HG03565 (cell line): Measurements from ENCODE around the gene WDR81.

ENCODE experiments used
- ATAC-seq: cut with Tn5 transposase; IDR thresholded peaks from one replicate; pipeline ENCODE4 v1.9.1; 2021; ENCODE audit warnings: mild to moderate bottlenecking, moderate library complexity; ENCODE audit not compliant: unreplicated experiment

The WDR81 gene

DNA sequence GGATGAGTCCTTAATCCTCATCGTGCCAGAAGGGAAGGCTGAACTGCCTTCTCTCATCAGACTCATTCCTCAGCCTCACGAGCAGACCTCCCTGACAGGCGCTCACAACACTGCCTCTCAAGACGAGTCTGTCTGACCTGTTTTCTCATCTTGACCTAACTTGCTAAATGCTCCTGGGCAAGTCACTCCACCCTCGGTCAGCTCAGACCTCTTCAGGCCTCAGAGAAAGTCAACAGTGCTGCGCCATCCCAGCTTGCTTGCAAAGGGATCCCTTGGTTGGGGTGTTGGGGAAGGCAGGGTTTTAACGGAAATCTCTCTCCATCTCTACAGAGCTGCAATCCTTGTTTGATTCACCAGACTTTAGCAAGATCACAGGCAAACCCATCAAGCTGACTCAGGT is 52.4 kb downstream of the WDR81 start:
- ATAC-seq, result no peak

DNA sequence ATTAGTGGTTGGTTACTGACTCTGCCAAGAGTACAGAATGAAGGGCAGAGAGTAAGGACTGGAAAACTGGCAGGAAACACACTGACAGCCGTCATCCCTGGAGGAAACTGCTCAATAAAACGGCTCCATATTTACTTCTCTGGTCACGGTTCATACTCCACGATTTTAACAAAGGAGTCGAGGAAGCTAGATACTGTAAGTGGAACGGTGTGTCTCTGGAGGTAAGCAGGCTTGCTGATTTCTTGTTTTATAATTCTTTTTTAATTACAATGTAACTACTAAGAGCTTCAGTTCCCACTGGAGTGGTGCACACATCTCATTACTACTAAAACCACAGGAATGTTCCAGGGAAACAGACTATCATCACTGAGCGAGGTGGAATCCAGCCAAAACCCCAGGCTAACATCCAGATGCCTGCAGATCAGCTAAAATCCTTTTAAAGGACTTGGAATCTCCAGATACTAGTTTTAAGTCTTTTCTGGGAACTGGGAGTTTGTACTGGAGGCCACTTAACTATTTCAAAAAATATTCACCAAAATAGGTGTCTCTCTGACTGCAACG is 55.1 kb downstream of the WDR81 start:
- ATAC-seq, result no peak

DNA sequence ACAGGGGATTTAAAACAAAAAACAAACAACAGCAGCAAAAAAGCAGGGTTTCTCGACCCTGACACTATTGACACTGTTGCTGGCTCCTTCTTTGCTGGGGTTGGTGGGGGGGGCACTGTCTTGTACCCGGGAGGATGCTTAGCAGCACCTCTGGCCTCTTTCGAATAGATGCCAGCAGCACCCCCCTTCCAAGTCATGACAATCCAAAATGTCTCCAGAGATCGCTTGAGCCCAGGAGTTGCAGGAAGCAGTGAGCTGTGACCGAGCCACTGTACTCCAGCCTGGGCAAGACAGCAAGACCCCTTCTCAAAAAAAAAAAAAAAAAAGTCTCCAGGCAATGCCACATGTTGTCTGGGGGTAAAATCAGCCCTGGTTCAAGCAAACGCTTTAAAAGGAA is 57.7 kb downstream of the WDR81 start:
- no peak for ATAC-seq

DNA sequence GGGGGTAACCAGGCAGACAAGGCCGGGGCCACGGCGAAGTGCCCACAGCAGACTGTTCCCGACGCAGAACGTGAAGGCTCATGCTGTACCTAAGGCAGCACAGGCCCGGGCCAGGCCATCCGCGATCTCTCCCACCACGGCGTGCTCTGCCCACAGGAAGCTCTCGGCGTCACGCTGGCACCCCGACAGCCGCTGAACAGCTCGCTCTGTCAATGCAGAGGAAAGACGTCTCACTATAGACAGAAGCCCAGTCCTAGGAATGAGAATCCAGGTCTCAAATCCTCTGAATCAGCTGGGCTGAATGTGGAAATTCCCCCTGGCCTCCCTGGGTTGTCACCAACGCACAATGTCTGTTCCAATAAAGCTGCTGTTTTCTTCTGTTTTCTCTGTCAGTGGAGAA is 58.8 kb downstream of the WDR81 start:
- no peak for ATAC-seq

DNA sequence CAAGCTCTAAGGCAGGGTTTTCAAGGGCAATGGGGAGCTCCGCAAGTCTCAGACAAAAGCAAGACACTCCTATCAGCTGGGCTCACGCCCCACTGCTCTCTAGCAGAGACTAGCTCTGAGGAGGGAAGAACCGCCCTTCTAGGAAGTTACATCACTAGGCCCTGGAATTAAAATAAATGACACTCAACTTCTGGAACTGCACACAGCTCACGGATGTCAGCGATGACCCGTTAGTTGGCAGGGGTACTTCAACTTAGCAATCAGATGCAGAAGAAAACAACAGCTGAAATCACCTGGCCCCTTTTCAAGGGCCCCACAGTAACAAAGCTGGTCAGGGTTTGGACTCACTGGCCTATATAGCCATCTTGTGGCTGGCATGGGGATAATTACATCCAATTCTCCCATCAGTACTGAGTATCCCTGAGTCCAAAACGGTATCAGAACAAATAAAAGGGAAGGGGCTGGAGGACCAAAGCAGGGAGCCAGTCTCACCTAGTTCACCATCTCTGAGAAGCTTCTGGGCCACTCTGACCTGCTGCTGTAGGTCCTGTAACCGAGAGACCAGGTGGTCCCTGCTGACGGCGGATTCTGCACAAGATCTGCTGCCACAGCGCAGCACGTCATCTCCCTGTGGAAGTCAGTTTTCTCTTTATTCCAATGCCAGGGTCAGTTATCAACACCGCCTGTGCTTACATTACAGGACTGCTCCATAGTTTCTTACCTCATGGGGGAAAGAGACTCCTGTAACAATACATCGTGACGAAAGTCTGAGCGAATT is 59.5 kb downstream of the WDR81 start:
- no peak for ATAC-seq

DNA sequence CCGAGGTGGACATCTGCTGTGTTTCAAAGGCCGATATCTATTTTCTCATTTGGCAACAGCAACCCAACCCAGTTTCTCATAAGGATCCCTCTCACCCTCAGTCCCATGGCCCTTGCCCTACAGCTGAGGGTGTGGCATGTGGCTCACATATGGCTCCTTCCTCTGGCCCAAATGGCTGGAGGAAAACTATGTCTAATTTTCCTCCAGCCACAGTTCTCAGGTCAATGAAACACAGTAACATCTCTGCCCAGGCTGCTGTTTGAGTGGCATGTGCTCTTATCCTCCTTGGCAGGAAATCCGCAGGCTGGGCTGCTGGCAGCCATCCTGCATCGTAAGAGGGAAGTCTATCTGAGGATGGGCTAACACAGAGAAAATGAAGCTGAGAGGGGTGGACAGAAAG is 61.4 kb downstream of the WDR81 start:
- no peak for ATAC-seq

DNA sequence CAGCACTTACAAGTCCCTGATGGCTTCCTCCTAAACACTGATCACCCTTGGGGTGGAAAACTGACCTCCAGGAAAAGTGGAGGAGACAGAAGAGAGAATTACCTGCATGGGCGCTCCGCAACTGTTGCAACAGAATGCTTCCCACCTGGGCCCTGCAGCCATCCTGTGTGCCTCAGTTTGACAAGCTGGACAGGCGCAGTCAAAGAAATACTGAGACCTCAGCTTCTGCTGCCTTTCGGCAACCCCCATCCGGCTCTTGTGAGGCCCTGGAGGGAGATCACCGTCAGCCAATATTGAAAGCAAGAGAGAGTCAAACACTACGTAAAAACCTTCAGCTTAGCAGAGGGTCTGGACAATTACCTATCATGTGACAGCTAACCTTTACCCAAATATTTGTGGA is 62.2 kb downstream of the WDR81 start:
- ATAC-seq, result no peak

DNA sequence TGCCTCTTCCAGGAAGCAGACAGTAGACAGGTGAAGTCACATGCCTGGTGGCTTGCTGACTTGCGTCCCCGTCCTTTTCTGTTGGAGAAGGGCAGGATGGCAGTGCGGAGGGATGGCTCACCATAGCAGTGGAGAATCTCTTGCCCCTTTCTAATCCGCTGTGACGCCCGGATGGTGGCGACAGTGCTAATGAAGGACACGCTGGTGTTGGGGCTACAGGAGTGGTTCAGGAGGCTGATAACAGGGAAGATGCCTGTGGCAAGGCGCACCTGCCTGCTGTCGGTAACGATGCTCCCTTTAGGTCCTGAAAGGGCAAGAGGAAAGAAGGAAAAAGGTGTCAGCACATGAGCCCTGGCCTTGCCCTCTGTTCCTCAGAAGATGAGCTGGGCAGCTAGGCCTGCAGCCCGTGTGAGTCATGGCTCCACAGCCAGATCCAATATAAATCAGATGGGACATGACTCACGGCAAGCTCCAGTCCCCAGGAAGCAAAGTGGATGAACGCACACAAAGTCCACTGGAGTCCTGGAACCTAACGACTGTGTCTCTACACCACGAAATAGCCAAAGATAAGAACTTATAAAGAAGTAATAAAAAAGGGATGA is 62.9 kb downstream of the WDR81 start:
- no peak for ATAC-seq
